ENCODE measurements around the gene WNT7A.

Gene WNT7A

DNA sequence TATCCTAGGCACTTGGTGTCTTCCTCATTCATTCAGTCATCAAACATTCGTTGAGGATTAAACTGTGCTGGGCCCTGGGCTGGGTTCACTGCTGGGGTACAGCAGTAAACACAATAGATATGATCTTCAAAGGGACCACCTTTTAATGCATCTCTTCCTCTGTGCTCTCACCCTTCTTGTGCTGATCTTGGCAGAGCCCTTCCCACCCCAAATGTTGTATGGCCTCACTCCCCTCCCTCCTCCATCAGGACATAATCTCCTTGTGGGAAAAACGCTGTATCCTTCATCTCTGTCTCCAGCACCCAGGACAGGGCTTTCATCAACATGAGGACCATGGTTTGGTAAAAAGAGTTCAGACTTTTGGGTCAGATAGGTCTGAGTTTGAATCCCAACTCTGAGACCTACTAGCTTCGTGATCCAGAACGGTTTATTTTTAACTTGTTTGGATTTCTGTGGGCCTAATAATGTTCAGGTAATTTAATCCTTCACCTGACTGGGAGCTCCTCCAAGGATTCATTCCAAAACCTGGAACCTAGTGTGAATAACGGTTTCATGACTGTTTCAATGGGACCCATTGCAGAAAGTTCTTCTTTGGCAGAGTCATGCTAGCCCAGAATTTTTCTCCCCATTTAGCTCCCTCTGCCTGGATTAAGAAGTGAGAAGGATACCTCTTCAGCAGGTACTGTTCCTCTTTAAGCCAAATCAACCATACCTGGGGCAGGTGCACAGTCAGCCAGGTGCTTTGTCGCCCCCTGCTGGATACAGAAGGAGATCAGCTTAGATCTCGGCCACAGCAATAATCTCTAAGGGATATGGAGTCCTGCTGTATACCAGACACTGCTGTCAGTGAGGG lies 5.2 kb upstream of the WNT7A start:
- FAIRE-seq, result no peak

DNA sequence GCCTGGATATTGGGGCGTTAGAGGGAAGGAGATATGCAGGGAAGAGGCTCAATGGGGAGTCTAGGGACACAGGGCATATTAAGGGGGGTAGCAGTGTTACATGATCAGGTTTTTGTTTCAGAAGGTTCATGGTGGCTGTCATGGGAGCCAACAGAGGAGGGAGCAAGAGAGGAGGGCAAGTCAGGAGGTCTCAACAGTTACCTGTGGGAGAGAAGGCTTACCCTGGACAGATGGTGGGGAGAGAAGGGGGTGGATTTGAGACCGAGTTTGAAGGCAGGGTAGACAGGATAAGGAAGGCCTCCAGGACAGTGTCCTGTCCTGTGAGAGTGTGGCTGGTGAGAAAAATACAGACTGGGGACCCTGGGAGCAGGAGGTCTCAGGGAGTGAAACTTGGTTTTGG lies 3.8 kb upstream of the WNT7A start:
- no peak for FAIRE-seq

DNA sequence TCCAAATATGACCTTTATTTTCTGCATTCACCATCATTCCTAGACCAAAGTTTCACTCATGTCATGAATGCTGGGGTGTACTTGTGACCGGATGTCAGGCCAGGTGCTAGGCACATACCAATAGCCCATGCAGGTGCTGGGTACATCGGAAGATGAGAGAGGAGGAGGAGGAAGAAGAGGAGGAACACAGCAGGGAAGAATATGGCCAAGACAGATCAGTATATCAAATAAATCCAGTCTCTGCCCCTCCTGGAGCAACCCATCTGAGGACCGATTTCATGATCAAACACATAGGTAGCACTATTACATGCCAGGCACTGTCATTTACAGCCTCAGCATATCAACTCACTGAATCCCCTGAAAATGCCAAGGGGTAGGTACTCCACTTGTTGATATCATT lies 3.0 kb upstream of the WNT7A start:
- no peak for FAIRE-seq

DNA sequence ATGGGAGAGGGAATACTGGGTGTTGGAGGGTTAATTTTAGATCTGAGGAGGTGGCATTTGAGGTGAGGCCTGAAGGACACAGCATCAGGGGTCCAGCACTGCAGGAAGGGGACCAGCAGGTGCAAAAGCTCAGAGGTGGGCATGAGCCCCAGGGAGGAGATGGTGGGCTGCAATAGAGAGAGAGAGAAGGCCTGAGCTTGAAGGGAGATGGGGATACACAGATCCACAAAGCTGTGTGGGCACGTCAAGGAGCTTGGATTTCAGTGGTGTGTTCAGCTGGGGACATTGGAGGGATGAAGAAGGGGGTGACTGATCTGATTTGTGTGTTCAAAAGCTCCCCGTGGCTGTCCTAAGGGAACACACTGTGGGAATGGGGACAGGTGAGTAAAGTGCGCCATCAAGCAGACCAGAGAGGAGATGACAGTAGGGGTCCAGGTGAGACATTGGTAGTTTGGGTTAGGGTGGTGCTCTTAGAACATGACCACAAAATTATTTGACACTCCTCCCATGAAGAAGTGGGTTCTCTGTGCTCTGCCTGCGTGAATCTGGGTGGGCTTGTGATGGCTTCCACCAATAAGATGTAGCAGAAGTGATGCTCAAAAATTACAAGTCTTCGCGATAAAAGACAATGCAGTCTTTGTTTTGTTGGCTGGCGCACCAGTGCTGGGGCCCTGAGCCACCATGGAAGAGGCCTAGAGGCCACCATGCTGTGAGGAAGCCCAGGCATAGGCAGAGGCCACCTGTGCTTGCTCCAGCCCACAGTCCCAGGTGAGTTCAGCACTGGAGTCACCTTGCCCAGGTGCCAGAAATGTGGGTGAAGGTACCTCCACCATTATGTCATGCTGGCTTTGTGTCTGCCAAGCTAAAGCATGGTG lies 1.9 kb upstream of the WNT7A start:
- no peak for FAIRE-seq

DNA sequence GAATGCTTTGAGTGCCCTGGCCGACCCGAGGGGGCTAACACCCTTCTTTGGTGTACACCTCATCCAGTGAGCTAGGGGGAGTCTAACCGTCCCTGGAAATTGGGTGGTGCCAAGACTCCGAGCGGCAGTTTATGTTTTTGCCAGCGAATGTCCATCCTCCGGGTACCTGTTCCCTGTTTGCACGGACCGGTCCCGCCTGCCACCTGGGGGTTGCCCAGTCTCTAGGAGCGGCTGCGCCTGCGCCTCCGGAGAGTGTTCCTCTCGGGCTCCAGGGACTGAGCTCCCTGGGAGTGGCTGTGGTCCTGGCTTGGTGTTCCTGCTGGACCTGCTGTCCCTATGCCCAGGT lies 913 bp upstream of the WNT7A start:
- FAIRE-seq, result no peak

DNA sequence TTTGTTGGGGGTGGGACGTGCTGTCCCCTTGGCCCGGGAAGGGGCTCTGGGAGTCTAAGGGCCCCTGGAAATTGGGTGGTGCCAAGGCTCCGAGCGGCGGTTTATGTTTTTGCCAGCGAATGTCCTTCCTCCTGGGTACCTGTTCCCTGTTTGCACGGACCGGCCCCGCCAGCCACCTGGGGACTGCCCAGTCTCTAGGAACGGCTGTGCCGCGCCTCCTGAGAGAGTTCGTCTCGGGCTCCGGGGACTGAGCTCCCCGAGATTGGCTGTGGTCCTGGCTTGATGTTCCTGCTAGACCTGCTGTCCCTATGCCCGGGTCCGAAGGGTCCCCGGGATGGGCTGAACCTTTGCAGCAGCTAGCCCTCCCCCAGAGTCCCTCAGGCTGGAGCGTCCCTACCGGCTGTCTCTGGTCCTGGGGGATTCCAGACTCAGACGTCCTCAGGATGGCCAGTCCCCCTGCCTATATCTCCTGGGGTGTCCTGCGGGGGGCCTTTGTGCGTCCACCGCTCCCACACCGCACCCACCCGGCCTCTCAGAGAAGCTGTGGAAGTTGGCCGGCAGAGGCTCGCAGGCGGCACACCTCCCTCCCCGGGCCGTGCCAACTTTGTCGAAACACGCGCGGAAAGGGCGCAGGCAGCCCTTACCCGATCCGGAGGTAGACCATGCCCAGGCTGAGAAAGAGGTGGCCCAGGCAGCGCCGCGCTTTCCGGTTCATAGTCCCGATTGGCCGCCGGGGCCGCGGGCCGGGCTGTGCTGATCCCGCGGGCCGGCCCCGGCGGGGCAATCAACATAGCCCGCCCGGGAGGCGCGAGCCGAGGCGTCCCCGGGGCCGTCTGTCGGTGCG lies 547 bp downstream of the WNT7A start:
- no peak for FAIRE-seq

DNA sequence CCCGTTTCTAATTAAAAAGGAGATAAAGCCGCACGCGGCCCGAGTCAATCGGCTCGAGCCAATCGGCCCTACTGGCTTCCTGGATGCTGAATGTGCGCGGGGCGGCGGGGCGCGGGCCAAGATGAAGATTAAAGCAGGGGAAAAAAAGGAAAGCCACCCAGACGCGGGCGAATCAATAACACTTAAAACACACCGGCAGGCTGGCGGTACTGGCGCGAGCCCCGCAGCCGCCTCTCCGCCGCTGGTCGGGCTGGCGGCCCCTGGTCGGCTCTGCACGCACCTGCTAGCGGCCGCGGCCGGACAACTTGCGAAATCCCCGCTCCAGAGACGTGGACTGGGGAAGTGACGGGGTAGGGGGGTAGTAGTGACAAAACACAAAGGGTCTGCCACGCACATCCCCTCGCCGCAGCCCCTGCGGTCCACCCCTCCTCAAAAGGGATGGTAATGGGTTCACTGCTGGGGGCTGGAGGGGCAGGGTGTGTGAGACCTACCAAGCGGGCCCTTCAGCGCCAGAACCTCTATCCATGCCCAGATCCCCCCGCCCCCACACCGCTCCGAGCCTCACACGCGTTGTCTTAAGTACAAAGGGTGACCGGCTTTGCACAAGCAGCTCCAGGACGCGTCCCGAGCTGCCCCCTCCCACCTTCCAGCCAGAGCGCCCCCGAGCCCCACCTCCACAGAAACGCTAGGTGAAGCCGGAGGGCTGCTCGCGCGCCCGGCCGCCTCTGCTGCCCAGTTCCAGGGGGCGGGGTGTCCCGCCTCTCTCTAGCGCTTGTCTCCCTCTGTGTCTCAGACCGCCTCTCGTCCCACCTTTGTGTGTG lies 1.4 kb downstream of the WNT7A start:
- FAIRE-seq, result no peak

DNA sequence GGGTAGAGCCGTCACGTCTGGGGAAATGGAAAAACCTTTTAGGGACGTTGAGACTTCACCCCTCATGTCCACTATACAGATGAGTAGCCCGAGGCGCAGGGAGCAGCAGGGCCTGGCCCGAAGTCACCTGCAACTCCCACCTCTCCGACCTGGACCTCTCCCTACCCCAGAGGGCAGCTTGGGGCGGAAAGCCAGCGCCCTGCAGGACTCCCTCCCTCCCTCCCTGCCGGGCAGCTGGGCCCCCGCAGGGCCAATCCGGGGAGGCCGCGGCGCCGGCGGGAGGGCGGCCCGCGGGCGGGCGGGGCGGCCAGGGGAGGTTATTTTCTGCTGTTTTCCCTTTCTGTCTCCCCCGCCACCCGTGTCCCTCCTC lies 2.0 kb downstream of the WNT7A start:
- no peak for FAIRE-seq

DNA sequence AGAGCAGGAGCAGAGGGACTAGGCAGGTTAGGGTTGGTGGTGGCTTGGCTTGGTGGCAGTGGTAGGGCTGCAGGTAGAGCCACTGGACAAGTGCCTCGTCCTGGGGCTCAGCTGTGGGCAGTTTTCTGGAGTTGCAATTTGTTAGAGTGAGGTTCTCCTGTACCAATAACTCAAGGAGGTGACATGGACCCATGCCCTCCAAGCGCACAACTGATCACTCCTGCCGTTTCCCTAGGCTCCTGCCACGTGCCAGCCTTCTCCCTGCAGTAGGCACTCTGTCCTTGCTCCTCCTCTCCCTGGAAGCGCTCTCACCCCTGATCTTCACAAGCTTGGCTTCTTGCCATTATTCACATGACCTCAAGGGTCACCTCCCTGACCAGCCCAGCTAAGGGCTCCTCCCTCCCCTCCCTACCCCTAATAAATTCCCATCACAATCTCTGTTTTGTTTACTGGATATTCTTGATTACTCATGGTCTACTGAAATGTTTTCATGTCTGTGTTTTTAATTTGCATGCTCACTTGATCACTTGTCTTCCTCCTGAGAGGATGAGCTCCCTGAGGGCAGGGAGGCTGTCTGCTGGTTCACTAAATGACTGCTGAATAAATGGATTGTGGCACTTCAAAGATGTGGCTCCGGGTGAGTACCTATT lies 3.3 kb downstream of the WNT7A start:
- FAIRE-seq, result no peak

DNA sequence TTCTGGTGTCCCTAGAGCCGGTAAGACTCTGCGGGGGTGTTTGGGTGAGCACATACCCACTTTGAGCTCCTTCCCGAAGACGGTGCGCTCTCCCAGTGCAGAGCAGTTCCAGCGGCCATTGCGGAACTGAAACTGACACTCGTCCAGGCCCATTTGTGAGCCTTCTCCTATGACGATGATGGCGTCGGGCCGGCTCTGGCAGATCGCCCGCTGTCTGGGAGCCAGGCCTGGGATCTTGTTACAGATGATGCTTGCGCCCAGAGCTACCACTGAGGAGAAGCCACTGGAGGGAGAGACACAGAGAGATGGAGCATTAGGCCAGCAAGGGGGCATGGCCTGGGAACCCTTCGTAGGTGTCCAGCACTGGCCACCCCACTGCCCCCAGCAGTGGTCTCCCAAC lies 5.0 kb downstream of the WNT7A start:
- FAIRE-seq, result no peak

DNA sequence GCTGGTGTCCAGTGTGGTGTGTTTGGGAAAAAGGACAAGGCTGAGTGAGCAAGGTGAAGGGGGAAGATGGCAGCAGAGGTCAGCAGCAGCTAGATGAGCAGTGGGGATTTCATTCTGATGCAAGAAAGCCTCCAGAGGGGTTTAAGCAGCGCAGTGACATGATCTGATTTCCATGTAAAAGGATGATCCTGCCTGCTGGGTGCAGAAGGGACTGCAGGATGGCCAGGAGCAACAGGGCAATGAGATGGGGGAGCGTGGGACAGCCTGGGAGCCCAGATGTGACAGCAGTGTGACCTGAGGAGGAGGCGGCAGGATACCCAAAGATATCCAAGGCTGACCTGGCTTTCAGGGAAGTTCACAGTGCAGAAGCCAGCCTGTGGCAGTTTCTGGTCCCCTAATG lies 6.1 kb downstream of the WNT7A start:
- FAIRE-seq, result no peak

DNA sequence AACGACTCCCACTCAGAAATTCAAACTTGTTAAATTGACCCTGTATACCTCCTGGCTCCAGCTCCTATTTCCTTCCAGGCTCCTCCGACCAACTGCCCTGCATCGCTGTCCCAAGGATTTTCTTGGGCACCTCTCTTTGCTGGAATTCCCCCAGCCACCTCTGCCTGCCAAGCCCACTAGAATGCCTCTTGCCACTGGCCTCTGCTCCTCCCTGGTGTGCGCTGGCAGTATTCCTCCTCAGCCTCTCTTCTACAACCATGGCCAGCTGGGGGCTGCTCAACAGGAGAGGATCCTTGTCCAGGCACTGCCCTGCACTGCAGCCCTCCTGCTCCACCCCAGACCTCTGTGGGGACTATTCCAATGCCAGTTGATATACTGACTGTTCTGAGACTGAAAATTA lies 7.4 kb downstream of the WNT7A start:
- no peak for FAIRE-seq

DNA sequence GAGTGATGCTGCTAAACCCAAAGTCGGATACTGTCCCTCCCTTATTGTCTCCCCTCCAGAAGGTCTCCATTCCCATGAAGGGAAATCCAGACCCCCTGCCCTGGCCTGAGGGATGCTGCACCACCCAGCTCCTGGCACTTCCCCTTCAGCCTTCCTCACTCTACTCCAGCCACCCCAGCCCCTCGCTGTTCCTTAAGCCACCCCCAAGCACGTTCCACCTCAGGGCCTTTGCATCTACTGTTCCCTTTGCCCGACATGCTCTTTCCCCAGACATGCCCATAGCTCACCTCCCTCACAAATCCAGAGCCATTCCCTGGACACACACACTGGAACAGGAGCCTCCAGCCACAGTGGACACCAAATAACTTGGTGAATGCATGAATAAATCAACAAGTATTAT lies 8.1 kb downstream of the WNT7A start:
- FAIRE-seq, result no peak

DNA sequence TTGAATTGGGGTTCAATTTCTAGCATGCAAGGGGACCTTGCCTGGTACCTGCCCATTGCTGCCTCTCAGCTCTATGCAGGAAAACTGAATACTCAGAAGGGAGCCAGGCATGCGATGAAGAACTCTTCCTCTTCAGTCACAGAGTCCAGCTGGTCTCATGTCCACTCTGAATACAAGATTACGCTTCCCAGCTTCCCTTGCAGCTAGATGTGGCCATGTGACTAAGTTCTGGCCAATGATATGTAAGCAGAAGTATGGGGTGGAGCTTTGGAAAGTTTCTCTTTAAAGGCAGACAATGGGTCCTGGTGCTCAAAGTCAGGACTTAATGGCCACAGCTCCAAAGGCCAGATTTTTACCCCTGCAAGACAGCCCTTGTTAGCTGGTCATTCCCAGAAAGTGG lies 9.0 kb downstream of the WNT7A start:
- no peak for FAIRE-seq

DNA sequence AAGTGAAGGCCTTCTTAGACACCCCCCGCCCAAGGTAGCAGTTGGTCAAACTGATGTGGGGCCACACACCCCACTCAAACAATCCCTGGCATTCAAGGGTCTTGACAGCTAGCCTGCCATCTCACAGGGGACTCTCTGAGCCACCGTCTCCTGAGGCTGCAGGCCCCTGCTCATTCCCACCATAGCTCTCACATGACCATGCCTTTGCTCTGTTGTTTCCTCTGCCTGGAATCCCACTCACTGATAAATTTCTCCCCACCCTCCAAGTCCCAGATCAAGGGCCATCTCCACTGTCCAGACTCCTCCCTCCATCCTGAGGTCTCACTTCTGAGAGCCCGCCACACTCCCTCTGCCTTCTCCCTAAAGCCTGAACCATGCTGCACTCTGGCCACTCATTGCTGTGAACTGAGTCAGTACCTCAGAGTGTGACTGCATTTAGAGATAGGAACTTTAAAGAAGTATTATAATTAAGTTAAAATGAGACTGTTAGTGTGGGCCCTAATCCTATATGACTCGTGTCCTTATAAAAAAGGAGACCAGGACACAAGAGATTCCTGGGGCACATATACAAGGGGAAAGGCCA lies 10.0 kb downstream of the WNT7A start:
- no peak for FAIRE-seq

DNA sequence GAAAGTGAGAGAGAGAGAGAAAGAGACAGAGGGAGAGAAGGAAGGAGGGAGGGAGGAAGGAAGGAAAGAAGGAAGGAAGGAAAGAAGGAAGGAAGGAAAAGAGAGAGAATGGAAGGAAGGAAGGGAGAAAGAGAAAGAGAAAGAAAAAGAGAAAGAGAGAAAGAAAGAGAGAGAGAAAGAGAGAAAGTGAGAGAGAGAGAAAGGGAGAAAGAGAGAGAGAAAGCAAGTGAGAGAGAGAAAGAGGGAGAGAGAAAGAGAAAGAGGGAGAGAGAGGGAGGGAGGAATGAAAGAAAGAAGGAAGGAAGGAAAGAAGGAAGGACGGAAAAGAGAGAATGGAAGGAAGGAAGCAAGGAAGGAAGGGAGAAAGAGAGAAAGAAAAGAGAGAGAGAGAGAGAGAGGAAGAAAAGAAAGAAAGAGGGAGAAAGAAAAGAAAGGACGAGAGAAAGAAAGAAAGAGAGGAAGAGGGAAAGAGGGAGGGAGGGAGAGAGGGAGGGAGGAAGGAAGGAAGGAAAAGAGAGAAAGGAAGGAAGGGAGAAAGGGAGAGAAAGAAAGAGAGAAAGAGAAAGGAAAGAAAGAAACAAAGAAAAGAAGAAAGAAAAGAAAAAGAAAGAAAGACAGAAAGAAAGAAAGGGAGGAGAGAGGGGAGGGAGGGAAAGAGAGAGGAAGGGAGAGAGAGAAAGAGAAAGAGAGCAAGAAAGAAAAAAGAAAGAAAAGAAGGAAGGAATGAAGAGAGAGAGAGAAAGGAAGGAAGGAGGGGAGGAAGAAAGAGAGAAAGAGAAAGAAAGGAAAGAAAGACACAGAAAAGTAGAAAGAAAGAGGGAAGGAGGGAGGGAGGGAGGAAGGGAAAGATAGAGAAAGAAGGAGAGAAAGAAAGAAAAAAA lies 10.8 kb downstream of the WNT7A start:
- FAIRE-seq, result no peak

DNA sequence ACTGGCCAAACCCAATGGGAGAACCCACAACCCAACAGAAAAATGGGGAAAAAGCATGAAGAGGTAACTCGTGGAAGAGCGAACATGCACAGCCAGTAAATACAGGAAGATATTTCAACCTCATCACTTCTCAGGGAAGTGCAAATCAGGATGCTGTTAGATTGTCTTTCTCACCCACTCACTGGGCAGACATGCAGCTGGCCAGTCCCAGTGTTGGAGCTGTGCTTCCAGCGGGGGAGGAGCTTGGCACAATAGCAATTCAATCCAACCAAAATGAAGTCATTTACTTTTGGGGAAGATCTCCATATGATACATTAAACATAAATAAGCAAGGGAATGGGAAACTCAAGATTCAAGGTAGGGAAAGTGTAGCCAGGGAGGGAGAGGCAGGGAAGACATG lies 12.1 kb downstream of the WNT7A start:
- no peak for FAIRE-seq

DNA sequence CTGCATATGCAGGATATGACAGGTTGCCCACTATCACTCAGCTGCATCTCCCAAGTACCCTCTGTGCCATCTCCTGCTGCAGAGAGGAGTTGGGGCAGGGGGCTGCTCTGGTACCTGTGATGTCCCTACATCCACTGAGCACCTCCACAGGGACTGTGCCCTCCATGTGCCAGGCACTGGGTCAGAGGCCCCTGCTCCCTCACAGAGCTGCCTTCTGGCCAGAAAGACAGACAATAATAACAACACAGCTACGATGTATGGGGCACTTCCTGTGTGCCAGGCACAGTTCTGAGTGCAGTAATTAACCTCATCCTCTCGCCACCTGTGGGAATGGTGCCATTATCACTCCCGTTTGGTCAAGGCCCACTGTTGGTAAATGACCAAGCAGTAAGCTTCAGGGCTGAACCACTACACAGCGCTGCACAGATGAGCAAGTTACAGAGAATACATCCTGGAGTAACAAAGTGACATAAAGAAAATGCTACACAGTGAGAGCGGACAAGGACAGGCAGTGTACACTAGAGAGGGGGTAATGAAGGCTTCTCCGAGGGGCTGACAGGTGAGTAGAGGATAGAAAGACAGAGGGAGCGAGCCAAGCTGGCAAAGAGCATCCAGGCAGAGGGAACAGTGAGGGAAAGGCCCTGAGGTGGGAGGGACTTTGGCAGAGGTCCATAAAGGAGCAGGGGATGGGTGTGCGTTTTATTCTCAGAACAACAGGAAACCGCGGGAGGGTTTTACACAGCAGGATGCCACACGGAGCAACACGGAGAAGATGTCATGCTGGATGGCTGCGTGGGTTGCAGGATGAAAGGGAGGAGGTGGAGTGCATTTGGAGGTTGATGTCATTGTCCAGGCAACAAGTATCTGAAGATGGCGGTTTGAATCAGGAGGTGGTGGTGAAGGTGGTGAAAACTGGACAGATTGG lies 13.6 kb downstream of the WNT7A start:
- no peak for FAIRE-seq

DNA sequence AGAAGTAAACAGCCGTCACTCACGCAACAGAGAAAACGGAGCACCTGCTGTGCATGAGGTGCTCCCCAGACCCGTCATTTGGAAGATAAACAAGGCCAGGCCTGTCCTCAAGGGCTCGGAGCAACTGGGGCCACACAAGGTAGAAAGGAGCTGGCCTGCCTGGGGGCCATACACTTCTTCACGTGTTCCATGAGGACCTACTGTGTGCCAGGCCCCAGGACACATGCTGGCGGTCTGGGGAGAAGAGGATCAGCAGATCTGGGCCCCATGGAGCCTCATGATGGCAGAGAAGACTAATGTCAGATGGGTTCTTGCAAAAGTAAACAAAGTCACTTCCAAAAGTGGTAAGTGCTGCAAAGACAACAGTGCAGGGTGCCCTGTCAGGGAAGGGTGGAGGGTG lies 14.3 kb downstream of the WNT7A start:
- no peak for FAIRE-seq
